ENCODE measurements around the gene FN1.

The FN1 gene

DNA sequence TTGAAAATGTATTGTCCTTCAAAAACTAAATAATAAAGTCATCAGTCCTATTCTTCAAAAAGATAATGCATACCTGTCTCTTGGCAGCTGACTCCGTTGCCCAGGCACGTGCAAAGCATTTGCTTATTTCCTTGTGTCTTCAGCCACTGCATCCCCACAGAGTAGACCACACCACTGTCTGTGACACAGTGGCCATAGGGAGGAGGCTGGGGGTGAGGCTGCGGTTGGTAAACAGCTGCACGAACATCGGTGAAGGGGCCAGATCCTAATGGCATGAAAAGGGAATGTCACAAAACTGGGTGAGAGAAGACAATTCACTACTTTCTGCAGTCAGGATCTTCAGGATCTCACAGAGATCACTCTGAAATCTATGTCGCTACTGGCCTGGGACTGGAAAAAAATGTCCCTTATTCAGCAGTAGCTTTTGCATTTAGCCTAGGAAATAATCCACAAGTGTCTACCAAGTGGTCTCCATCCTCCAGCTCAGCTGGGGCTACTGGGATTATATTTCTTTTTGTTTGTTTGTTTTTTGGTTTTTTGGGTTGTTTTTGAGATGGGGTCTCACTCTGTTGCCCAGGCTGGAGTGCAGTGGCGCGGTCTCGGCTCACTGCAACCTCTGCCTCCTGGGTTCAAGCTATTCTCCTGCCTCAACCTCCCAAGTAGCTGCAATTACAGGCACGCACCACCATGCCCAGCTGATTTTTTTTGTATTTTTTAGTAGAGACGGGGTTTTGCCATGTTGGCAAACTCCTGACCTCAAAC lies 10.7 kb downstream of the FN1 start:
- in situ Hi-C loops (cut with HindIII; ENCODE audit: low pct_unique_long_range_greater_than_20kb, low sequenced_read_pairs) = no loop called here
- TF ChIP-seq JUND (IDR thresholded peaks at IDR 0.05; ENCODE audit: low read depth) = no peak
- no peak for DNase-seq (ENCODE audit: low read depth in 1 of 2, low spot score in 1 of 2)

GRCh38 chr2:215423928-215424540 lies 11.8 kb downstream of the FN1 start:
- no peak for DNase-seq (ENCODE audit: low read depth in 1 of 2, low spot score in 1 of 2)
- no peak for TF ChIP-seq JUND (IDR thresholded peaks at IDR 0.05; ENCODE audit: low read depth)
- in situ Hi-C loops (cut with HindIII; ENCODE audit: low pct_unique_long_range_greater_than_20kb, low sequenced_read_pairs) = no loop called here

- no peak for DNase-seq (ENCODE audit: low read depth in 1 of 2, low spot score in 1 of 2)
- in situ Hi-C loops (cut with HindIII; ENCODE audit: low pct_unique_long_range_greater_than_20kb, low sequenced_read_pairs) = no loop called here
These were observed 12.6 kb downstream of the FN1 start for GRCh38 chr2:215423234-215423633.

GRCh38 chr2:215422676-215423075 lies 13.2 kb downstream of the FN1 start:
- TF ChIP-seq JUND (IDR thresholded peaks at IDR 0.05; ENCODE audit: low read depth) = no peak
- in situ Hi-C loops (cut with HindIII; ENCODE audit: low pct_unique_long_range_greater_than_20kb, low sequenced_read_pairs) = no loop called here
- DNase-seq (ENCODE audit: low read depth in 1 of 2, low spot score in 1 of 2) = no peak

More at GRCh38 chr2:215423234-215423633, 12.6 kb downstream of the FN1 start:
- no peak for TF ChIP-seq JUND (IDR thresholded peaks at IDR 0.05; ENCODE audit: low read depth)

DNA sequence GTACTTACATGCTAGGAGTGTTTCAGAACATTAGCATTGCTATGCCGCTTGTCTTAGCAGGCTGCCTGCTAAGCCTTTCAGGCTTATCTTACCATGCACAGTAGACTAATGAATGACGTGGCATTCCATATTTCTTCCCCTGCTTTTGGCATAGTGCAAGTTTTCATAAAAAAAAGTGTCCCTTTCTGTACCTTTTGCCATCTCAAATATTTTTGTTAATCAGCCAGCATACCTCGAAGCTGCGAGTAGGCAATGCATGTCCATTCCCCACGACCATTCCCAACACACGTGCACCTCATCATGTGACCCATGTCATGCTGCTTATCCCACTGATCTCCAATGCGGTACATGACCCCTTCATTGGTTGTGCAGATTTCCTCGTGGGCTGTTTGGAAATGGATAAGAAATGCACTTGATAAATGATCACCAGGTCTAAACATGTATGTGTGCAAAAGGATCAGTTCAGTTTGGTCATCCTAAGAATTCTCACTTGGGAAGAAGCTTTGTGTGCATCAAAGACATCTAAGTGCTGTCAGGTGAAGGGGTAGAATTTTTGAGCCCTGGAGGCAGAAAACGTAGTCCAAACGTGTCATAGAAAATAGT lies 13.9 kb downstream of the FN1 start:
- in situ Hi-C loops (cut with HindIII; ENCODE audit: low pct_unique_long_range_greater_than_20kb, low sequenced_read_pairs) = no loop called here
- TF ChIP-seq JUND (IDR thresholded peaks at IDR 0.05; ENCODE audit: low read depth) = no peak
- DNase-seq (ENCODE audit: low read depth in 1 of 2, low spot score in 1 of 2) = no peak

GRCh38 chr2:215420471-215420935 lies 15.4 kb downstream of the FN1 start:
- in situ Hi-C loops (cut with HindIII; ENCODE audit: low pct_unique_long_range_greater_than_20kb, low sequenced_read_pairs) = no loop called here
- DNase-seq (ENCODE audit: low read depth in 1 of 2, low spot score in 1 of 2) = no peak
- TF ChIP-seq JUND (IDR thresholded peaks at IDR 0.05; ENCODE audit: low read depth) = no peak

DNA sequence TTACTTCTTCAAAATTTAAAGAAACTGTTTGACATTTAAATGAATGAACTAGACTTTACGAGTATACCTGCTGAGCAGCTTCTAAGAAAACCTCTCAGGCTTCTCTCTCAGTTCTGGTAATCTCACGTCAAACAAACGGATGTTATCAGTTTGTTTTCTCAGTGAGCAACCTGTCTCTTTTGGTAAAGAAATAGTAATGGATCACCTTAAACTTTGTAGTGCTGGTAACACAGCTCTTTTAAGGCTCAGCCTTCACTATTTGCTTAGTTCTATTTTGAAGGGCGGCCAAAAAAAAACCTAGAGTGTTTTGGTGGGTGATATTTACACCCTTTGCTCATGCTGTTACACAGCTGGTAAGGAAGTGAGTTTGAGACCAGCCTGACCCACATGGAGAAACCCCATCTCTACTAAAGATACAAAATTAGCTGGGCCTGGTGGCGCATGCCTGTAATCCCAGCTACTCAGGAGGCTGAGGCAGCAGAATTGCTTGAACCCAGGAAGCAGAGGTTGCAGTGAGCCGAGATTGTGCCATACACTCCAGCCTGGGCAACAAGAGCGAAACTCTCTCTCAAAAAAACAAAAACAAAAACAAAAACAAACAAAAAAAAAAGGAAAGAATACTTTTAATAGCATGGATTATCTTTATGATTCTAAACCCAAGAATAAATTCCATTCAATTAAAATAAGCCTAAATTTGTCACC lies 15.9 kb downstream of the FN1 start:
- no peak for TF ChIP-seq JUND (IDR thresholded peaks at IDR 0.05; ENCODE audit: low read depth)
- in situ Hi-C loops (cut with HindIII; ENCODE audit: low pct_unique_long_range_greater_than_20kb, low sequenced_read_pairs) = no loop called here
- peak in 1 of 2 experiments; percentile 53 for DNase-seq (ENCODE audit: low read depth in 1 of 2, low spot score in 1 of 2)

- DNase-seq (ENCODE audit: low read depth in 1 of 2, low spot score in 1 of 2) = no peak
- in situ Hi-C loops (cut with HindIII; ENCODE audit: low pct_unique_long_range_greater_than_20kb, low sequenced_read_pairs) = no loop called here
- no peak for TF ChIP-seq JUND (IDR thresholded peaks at IDR 0.05; ENCODE audit: low read depth)
These were observed 16.8 kb downstream of the FN1 start for GRCh38 chr2:215419113-215419512.

DNA sequence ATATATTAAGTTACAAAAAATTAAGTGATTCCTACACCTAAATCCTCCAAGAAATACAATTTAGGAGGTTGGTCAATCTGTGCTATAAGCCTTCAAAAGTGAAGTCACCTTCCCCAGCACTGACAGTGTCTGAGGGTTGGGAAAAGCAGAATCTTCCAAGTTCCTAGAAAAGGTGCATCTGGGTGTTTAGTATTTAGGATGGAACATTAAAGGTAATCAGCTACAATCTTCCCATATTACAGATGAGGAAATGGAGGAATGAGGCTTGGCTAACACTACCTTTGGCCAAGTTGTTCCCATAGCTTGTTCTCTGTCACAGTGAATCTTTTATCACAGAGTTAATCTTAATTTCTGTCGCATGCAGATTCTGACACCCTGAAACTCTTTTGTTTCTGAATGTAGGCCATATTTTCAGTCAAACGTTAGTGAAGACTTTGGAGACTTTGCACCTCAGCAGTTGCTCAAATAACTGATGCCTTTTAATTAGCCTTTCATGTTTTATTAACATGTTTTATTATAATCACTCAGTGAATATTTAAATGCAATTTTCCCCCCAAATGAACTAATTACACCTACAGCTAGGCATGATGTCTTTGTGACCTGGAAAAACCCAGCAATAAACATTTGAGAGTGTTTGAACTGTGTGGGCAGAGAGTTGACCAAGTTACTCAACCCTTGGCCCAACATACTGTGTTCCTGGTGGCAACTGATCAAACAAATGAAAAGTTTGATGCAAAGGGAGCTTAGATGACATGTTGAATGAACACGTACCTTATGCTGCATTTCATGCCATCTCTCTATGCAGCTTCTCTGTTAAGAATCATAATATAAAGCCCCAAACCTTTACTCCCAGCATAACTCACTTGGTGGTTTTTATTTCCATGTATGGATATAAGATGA lies 17.6 kb downstream of the FN1 start:
- DNase-seq (ENCODE audit: low read depth in 1 of 2, low spot score in 1 of 2) = peak in 1 of 2 experiments; percentile 61
- TF ChIP-seq JUND (IDR thresholded peaks at IDR 0.05; ENCODE audit: low read depth) = no peak
- in situ Hi-C loops (cut with HindIII; ENCODE audit: low pct_unique_long_range_greater_than_20kb, low sequenced_read_pairs) = no loop called here

GRCh38 chr2:215417400-215417951 lies 18.4 kb downstream of the FN1 start:
- TF ChIP-seq JUND (IDR thresholded peaks at IDR 0.05; ENCODE audit: low read depth) = no peak
- DNase-seq (ENCODE audit: low read depth in 1 of 2, low spot score in 1 of 2) = no peak
- in situ Hi-C loops (cut with HindIII; ENCODE audit: low pct_unique_long_range_greater_than_20kb, low sequenced_read_pairs) = no loop called here

- in situ Hi-C loops (cut with HindIII; ENCODE audit: low pct_unique_long_range_greater_than_20kb, low sequenced_read_pairs) = no loop called here
- DNase-seq (ENCODE audit: low read depth in 1 of 2, low spot score in 1 of 2) = no peak
- TF ChIP-seq JUND (IDR thresholded peaks at IDR 0.05; ENCODE audit: low read depth) = no peak
These were observed 19.2 kb downstream of the FN1 start for GRCh38 chr2:215416656-215417055.
